Activated CD4-positive, alpha-beta T cell treated with anti-CD3 and anti-CD28 coated beads for 1 hour (primary cell): ENCODE data around the gene SRRM4.

ENCODE experiments used
- DNase-seq: peaks from one replicate; pipeline ENCODE4 v3.0.0-alpha.2; 2020

SRRM4 gene

DNA sequence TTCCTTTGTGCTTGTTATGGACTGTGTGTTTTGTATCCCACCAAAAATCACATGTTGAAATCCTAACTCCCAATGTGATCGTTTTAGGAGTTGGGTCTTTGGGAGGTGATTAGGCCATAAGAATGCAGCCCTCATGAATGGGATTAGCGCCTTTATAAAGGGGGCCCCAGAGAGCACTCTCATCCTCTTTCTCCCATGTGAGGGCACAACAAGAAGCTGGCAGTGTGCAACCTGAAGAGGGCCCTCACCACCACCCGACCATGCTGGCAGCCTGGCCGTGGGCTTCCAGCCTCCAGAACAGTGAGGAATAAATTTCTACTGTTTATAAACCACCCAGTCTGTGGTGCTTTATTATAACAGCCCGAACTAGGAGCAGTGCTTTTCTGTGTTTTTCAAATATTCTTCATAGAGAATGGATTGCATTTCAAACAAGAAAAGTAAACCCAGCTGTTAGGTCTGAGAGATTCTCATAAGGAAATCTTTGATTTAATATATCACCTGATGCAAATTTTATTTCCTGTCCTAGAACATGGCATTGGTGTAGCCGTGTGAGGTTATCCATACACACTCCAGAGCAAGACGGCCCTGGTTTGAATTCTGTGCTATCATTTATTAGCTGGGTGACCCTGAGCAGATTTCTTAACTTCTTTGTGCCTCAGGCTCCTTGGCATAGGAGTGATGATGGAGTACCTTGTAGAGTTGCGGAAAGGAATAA, 225.2 kb downstream of the SRRM4 start:
- no peak for DNase-seq

GRCh38 chr12:119207063-119207560, 225.8 kb downstream of the SRRM4 start:
- no peak for DNase-seq

DNA sequence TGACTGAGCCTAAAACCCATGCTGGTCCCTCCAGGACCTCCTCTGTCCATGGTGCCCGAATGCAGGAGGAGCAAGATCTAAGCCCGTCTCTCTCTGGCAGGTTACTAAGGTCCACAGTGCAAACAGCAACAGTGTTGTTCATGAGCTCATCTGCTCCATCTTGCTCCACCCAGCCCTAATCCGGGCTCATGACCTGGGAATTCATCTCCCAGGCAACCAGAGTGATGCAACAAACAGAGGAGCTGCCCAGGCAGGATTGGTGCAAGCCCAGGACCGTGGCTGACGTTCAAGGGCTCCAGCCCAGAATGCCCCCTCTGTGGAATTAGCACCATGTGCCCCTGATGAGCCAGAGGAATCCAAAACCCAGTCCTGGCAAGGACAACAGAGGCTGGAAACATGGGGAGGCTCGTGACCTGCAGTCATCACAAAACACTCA, 227.3 kb downstream of the SRRM4 start:
- DNase-seq: no peak

- no peak for DNase-seq
These were observed 230.5 kb downstream of the SRRM4 start for GRCh38 chr12:119211884-119212283.
